ENCODE data around the gene LMO2. TPM values are rescaled to one million over a fixed set of nuclear protein-coding genes. Genes with fewer than 3 reads are reported as not detected.

LMO2 gene
- polyA plus RNA-seq, 1 donor, result 13.6 TPM

DNA sequence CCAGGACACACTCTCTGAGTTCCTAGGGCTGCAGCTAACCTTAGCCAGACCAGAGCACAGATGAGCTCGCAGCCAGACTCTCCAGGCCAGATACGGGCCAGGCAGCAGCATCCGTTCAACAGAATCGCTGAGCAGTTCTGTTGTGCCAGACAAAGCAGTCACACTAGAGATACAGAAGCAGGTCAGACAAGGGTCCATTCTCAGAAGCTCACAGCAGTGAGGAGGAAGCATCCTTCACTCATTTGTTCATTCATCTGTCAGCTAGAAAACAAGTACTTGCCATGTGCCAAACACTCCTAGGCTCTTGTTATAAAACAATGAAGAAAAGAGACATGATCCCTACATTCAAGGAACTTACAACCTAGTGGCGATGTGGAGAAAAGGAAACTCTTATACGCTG, 2.6 kb downstream of the LMO2 start:
- DNase-seq (ENCODE audit: low read depth), result no peak

- no peak for DNase-seq (ENCODE audit: low read depth)
Measured at GRCh38 chr11:33887886-33888285, 4.0 kb downstream of the LMO2 start.

GRCh38 chr11:33885338-33886005, 6.4 kb downstream of the LMO2 start:
- DNase-seq (ENCODE audit: low read depth), result no peak

GRCh38 chr11:33884601-33885000, 7.3 kb downstream of the LMO2 start:
- no peak for DNase-seq (ENCODE audit: low read depth)

GRCh38 chr11:33884035-33884434, 7.8 kb downstream of the LMO2 start:
- no peak for DNase-seq (ENCODE audit: low read depth)

- DNase-seq (ENCODE audit: low read depth), result no peak
Measured at GRCh38 chr11:33881651-33882503, 10.0 kb downstream of the LMO2 start.

- no peak for DNase-seq (ENCODE audit: low read depth)
Measured at GRCh38 chr11:33880979-33881378, 10.9 kb downstream of the LMO2 start.

DNA sequence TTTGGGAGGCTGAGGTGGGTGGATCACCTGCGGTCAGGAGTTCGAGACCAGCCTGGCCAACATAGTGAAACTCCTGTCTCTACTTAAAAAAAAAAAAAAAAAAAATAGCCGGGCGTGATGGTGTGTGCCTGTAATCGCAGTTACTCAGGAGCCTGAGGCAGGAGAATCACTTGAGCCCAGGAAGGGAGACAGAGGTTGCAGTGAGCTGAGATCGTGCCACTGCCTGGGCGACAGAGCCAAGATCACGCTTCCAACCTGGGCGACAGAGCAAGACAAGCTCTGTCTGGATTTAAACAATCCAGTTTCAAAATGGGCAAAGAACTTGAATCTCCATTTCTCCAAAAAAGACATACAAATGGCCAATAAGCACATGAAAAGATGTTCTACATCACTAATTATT, 12.5 kb downstream of the LMO2 start:
- DNase-seq (ENCODE audit: low read depth), result no peak

- no peak for DNase-seq (ENCODE audit: low read depth)
Measured at GRCh38 chr11:33877038-33877437, 14.8 kb downstream of the LMO2 start.

GRCh38 chr11:33875621-33876294, 16.1 kb downstream of the LMO2 start:
- DNase-seq (ENCODE audit: low read depth), result no peak

- DNase-seq (ENCODE audit: low read depth), result no peak
Measured at GRCh38 chr11:33874910-33875490, 16.9 kb downstream of the LMO2 start.

DNA sequence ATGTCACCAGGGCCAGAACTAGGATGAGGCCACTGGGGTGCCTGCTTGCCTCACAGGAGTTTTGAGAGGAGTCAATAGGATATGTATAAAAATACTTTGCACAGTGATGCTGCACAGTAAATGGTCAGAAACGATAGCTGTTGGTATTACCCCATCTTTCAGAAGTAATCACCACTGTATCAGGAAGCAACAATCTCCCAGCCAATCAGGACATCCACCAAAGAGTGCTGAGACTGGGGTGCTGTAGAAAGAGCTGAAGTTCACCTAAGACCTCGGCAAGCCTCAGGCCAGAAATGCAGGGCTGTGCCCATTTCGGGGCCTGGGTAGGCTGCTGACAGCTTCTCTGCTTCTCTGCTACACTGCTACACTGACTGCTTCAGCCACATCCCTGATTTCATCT, 17.4 kb downstream of the LMO2 start:
- DNase-seq (ENCODE audit: low read depth), result no peak

GRCh38 chr11:33869481-33870422, 22.1 kb downstream of the LMO2 start:
- no peak for DNase-seq (ENCODE audit: low read depth)

- DNase-seq (ENCODE audit: low read depth), result no peak
Measured at GRCh38 chr11:33868647-33869461, 23.0 kb downstream of the LMO2 start.

- no peak for DNase-seq (ENCODE audit: low read depth)
Measured at GRCh38 chr11:33867996-33868646, 23.8 kb downstream of the LMO2 start.

GRCh38 chr11:33867561-33867960, 24.3 kb downstream of the LMO2 start:
- no peak for DNase-seq (ENCODE audit: low read depth)

- no peak for DNase-seq (ENCODE audit: low read depth)
Measured at GRCh38 chr11:33866936-33867335, 24.9 kb downstream of the LMO2 start.

DNA sequence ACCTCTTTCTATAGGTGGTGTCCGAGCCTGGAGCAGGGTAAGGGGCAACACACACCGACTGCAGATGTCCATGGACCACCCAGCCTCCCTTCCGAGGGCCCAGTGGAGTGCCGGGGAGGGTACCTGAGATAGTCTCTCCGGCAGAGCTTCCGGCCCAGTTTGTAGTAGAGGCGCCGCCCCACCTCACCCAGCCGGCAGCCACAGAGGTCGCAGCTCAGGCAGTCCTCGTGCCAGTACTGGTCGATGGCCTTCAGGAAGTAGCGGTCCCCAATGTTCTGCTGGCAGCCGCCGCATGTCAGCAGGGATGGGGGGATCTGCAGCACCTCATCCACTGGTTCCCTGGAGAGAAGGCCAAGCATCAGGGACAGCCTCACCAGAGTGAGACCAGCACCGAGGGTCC, 27.4 kb downstream of the LMO2 start:
- DNase-seq (ENCODE audit: low read depth), result no peak

GRCh38 chr11:33863418-33864172, 28.3 kb downstream of the LMO2 start:
- DNase-seq (ENCODE audit: low read depth), result no peak

Data from forelimb muscle (tissue), 1 donor.